Ishikawa (cell line): ENCODE results near the gene MTHFD2.

Source experiments
- CEBPB ChIP-seq: IDR thresholded peaks from 2 replicates; pipeline ENCODE4 v1.6.1; 2012
- CREB1 ChIP-seq: IDR thresholded peaks from 2 replicates; pipeline ENCODE4 v1.6.1; 2012; ENCODE audit warnings: low read depth
- EGR1 ChIP-seq: IDR thresholded peaks from 2 replicates; pipeline ENCODE4 v1.6.1; 2012
- EP300 ChIP-seq: IDR thresholded peaks from 2 replicates; pipeline ENCODE4 v1.6.1; 2012; ENCODE audit warnings: borderline replicate concordance
- FOXM1 ChIP-seq: IDR thresholded peaks from 2 replicates; pipeline ENCODE4 v1.6.1; 2012; ENCODE audit warnings: low read depth, borderline replicate concordance
- RAD21 ChIP-seq: IDR thresholded peaks from 2 replicates; pipeline ENCODE4 v1.6.1; 2012; ENCODE audit warnings: low read depth
- TAF1 ChIP-seq: IDR thresholded peaks from 2 replicates; pipeline ENCODE4 v1.6.1; 2012; ENCODE audit warnings: low read depth, mild to moderate bottlenecking
- TCF12 ChIP-seq: IDR thresholded peaks from 2 replicates; pipeline ENCODE4 v1.6.1; 2012; ENCODE audit warnings: low read depth
- TEAD4 ChIP-seq: IDR thresholded peaks from 2 replicates; pipeline ENCODE4 v1.6.1; 2012
- YY1 ChIP-seq: IDR thresholded peaks from 2 replicates; pipeline ENCODE4 v1.6.1; 2012; ENCODE audit warnings: low read depth
- ZBTB7A ChIP-seq: IDR thresholded peaks from 2 replicates; pipeline ENCODE4 v1.6.1; 2012; ENCODE audit warnings: low read depth
- TF ChIP-seq, protein P1 (sequence below): IDR thresholded peaks from 2 replicates; pipeline ENCODE4 v1.6.1; 2012
- TF ChIP-seq, protein P2 (sequence below): IDR thresholded peaks from 2 replicates; pipeline ENCODE4 v1.6.1; 2012
- TF ChIP-seq, protein P3 (sequence below): IDR thresholded peaks from 2 replicates; pipeline ENCODE4 v1.6.1; 2012; ENCODE audit warnings: low read depth, mild to moderate bottlenecking

DNA sequence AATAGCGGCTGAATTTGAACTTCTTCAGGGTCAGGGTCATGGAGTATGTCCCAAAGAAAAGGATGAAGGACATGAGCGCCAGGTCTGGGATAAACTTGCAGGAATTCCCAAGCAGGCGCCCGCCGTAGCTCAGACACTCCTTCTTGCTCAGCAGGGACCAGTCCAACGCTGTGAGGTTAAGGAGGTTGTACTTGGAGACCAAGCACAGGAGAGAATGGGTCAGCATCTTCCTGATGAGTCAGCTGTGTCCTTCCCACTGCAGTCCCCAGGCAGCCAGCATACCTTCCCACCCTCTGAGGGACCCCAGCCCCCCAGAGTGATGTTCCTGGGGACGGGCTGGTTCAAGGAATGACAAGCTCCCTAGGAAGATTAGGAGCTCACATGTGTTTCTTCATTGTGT, 40.9 kb downstream of the MTHFD2 start:
- no peak for TF ChIP-seq EP300
- TF ChIP-seq, protein P1, sequence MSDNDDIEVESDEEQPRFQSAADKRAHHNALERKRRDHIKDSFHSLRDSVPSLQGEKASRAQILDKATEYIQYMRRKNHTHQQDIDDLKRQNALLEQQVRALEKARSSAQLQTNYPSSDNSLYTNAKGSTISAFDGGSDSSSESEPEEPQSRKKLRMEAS, result no peak
- TF ChIP-seq, protein P2, sequence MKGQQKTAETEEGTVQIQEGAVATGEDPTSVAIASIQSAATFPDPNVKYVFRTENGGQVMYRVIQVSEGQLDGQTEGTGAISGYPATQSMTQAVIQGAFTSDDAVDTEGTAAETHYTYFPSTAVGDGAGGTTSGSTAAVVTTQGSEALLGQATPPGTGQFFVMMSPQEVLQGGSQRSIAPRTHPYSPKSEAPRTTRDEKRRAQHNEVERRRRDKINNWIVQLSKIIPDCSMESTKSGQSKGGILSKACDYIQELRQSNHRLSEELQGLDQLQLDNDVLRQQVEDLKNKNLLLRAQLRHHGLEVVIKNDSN, result no peak
- TF ChIP-seq, protein P3, sequence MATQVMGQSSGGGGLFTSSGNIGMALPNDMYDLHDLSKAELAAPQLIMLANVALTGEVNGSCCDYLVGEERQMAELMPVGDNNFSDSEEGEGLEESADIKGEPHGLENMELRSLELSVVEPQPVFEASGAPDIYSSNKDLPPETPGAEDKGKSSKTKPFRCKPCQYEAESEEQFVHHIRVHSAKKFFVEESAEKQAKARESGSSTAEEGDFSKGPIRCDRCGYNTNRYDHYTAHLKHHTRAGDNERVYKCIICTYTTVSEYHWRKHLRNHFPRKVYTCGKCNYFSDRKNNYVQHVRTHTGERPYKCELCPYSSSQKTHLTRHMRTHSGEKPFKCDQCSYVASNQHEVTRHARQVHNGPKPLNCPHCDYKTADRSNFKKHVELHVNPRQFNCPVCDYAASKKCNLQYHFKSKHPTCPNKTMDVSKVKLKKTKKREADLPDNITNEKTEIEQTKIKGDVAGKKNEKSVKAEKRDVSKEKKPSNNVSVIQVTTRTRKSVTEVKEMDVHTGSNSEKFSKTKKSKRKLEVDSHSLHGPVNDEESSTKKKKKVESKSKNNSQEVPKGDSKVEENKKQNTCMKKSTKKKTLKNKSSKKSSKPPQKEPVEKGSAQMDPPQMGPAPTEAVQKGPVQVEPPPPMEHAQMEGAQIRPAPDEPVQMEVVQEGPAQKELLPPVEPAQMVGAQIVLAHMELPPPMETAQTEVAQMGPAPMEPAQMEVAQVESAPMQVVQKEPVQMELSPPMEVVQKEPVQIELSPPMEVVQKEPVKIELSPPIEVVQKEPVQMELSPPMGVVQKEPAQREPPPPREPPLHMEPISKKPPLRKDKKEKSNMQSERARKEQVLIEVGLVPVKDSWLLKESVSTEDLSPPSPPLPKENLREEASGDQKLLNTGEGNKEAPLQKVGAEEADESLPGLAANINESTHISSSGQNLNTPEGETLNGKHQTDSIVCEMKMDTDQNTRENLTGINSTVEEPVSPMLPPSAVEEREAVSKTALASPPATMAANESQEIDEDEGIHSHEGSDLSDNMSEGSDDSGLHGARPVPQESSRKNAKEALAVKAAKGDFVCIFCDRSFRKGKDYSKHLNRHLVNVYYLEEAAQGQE, result no peak
- TF ChIP-seq TAF1, result no peak
- no peak for TF ChIP-seq TEAD4
- TF ChIP-seq YY1, result no peak
- TF ChIP-seq RAD21, result no peak
- TF ChIP-seq TCF12, result no peak
- TF ChIP-seq FOXM1, result no peak
- no peak for TF ChIP-seq CREB1
- no peak for TF ChIP-seq ZBTB7A
- TF ChIP-seq CEBPB, result no peak
- no peak for TF ChIP-seq EGR1
